Natural killer cell (primary cell): ENCODE data around the gene GHRHR. TPM values are rescaled to one million over a fixed set of nuclear protein-coding genes. Genes with fewer than 3 reads are reported as not detected.

Experiments
- ATAC-seq, 3 donors: fragments of 150-1000 bp in 2 of 3; fragments of 200-7000 bp in 1 of 3; cut with Tn5 transposase; 1 replicate in 1 of 3; 2 replicates in 2 of 3; pipeline ENCODE4 v1.10.0; 2021; ENCODE audit warnings: mild to moderate bottlenecking in 2 of 3, moderate library complexity in 2 of 3
- DNase-seq, 2 donors: peaks; one replicate each; pipeline versions ENCODE4 v3.0.0 to v3.0.0-alpha.2; 2013 to 2021; ENCODE audit warnings: mixed read lengths in 1 of 2
- H3K27ac ChIP-seq: one replicate; pipeline ENCODE4 v1.5.1; 2013; ENCODE audit warnings: mild to moderate bottlenecking, low read length
- H3K27me3 ChIP-seq: one replicate; pipeline ENCODE4 v1.6.1; 2013; ENCODE audit warnings: low read length; ENCODE audit not compliant: control insufficient read depth, insufficient read depth
- H3K36me3 ChIP-seq: one replicate; pipeline ENCODE4 v1.6.1; 2013; ENCODE audit warnings: low read length; ENCODE audit not compliant: control insufficient read depth, insufficient read depth
- H3K4me1 ChIP-seq: one replicate; pipeline ENCODE4 v1.6.1; 2013; ENCODE audit warnings: low read length; ENCODE audit not compliant: control insufficient read depth, insufficient read depth
- H3K4me3 ChIP-seq: one replicate; pipeline ENCODE4 v1.5.1; 2013; ENCODE audit warnings: low read length
- H3K9me3 ChIP-seq: one replicate; pipeline ENCODE4 v1.6.1; 2013; ENCODE audit warnings: low read length; ENCODE audit not compliant: control insufficient read depth, insufficient read depth
- H3K27ac Mint-ChIP-seq, 2 donors: one replicate each; pipeline ENCODE4 v1.8.0; 2022; ENCODE audit warnings: mild to moderate bottlenecking in 2 of 2, mixed read lengths in 2 of 2, moderate library complexity in 1 of 2
- H3K27me3 Mint-ChIP-seq, 2 donors: one replicate each; pipeline ENCODE4 v1.8.0; 2022; ENCODE audit warnings: low read depth in 2 of 2, mixed read lengths in 2 of 2
- H3K36me3 Mint-ChIP-seq: one replicate; pipeline ENCODE4 v1.8.0; 2022; ENCODE audit warnings: mixed read lengths
- H3K4me1 Mint-ChIP-seq, 2 donors: one replicate each; pipeline ENCODE4 v1.8.0; 2022; ENCODE audit warnings: mixed read lengths in 2 of 2
- H3K4me3 Mint-ChIP-seq: one replicate; pipeline ENCODE4 v1.8.0; 2022; ENCODE audit warnings: mild to moderate bottlenecking, moderate library complexity, mixed read lengths
- H3K9me3 Mint-ChIP-seq, 2 donors: one replicate each; pipeline ENCODE4 v1.8.0; 2022; ENCODE audit warnings: mixed read lengths in 2 of 2
- WGBS: methylation state at CpG from one replicate; pipeline ENCODE4 v1.1.7; 2013; ENCODE audit warnings: missing lambda C conversion rate; ENCODE audit not compliant: insufficient coverage; 5-methylcytosine and 5-hydroxymethylcytosine counted together
- intact Hi-C: fragments of 100-400 bp; cut with micrococcal nuclease; formaldehyde crosslinking; loops from one replicate; pipeline ENCODE4 v1.14.2; 2022
- total RNA-seq, 4 donors: library from RNA; stranded (reverse); fragments of 120-200 nt in 1 of 4; gene quantifications; one replicate each; pipeline versions ENCODE4 v1.2.3 to v1.2.4, GENCODE V29; 2013 to 2022
- TF ChIP-seq, protein P1 (sequence below): fragments of 200-600 bp; IDR thresholded peaks from one replicate; pipeline ENCODE4 v1.8.0; 2022; ENCODE audit warnings: antibody characterized with exemption

Gene GHRHR
- total RNA-seq, 3 donors from 2014 or later (not counting 1 experiment from before 2014, with no cell fraction given) = not detected

DNA sequence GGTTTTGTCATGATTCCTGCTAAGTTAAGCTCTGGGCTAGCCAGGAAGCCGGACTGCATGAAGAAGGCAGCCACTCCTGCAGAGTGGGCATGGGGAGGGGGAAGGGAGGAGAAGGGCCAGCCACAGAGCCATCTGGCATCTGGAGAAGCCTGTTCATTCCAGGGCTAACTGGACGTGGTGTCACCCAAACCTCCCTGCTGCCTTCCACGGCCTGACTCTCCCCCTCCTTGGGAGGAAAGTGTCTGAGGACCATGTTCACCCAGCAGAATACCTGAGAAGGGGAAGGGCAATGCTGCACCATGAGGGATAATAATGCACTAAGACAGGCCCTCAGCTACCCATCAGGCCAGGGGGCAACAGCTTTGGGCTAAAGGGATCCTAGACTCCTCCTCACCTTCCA lies 36.7 kb upstream of the GHRHR start:
- no peak for ATAC-seq

DNA sequence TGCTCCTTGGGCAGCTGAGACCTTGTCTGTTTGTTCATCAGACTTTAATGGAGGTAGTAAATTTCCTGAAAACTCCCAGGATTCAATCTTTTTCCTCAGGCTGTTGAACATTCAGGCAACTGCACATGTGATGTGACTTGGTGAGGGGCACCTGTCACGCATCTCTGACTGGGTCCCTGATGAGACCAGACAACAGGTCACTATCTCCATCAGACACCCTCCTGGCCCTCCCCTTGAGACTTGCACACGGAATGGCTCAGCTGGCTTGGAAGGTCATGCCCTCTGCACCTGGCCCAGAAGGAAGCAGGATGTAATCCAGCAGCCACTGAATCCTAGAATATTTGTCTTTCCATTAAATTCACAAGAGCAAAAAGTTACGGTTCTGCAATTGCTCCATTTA lies 36.2 kb upstream of the GHRHR start:
- 81% methylated on average over 3 of the region's 3 CpGs for WGBS
- Histone ChIP-seq H3K27me3 (no peaks in the 10 kb centered on the region), H3K9me3 (no peaks in the 10 kb centered on the region), H3K4me1 (no peaks in the 10 kb centered on the region), H3K36me3 (no peaks in the 10 kb centered on the region), H3K4me3 (no peak overlapping the region), H3K27ac (no peak overlapping the region)
- intact Hi-C loops = no loop called here
- ATAC-seq = no peak
- no peaks in the 10 kb centered on the region for H3K9me3 Mint-ChIP-seq
- no peak overlapping the region for H3K4me3 Mint-ChIP-seq
- no peaks in the 10 kb centered on the region for H3K36me3 Mint-ChIP-seq
- no peaks in the 10 kb centered on the region for H3K4me1 Mint-ChIP-seq
- TF ChIP-seq, protein P1, sequence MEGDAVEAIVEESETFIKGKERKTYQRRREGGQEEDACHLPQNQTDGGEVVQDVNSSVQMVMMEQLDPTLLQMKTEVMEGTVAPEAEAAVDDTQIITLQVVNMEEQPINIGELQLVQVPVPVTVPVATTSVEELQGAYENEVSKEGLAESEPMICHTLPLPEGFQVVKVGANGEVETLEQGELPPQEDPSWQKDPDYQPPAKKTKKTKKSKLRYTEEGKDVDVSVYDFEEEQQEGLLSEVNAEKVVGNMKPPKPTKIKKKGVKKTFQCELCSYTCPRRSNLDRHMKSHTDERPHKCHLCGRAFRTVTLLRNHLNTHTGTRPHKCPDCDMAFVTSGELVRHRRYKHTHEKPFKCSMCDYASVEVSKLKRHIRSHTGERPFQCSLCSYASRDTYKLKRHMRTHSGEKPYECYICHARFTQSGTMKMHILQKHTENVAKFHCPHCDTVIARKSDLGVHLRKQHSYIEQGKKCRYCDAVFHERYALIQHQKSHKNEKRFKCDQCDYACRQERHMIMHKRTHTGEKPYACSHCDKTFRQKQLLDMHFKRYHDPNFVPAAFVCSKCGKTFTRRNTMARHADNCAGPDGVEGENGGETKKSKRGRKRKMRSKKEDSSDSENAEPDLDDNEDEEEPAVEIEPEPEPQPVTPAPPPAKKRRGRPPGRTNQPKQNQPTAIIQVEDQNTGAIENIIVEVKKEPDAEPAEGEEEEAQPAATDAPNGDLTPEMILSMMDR = no peak
- no peaks in the 10 kb centered on the region for H3K27me3 Mint-ChIP-seq
- no peak for DNase-seq
- H3K27ac Mint-ChIP-seq = no peak overlapping the region

More for the DNA sequence above, 36.7 kb upstream of the GHRHR start:
- 89% methylated on average over 3 of the region's 3 CpGs for WGBS
- Mint-ChIP-seq H3K36me3 (no peaks in the 10 kb centered on the region), H3K9me3 (no peaks in the 10 kb centered on the region), H3K27ac (no peak overlapping the region), H3K4me1 (no peaks in the 10 kb centered on the region), H3K27me3 (no peaks in the 10 kb centered on the region), H3K4me3 (no peak overlapping the region)
- no peaks in the 10 kb centered on the region for H3K4me1 ChIP-seq
- TF ChIP-seq, protein P1 = no peak
- no peaks in the 10 kb centered on the region for H3K27me3 ChIP-seq
- H3K36me3 ChIP-seq = no peaks in the 10 kb centered on the region
- intact Hi-C loops = no loop called here
- H3K4me3 ChIP-seq = no peak overlapping the region
- H3K27ac ChIP-seq = no peak overlapping the region
- no peaks in the 10 kb centered on the region for H3K9me3 ChIP-seq
- no peak for DNase-seq

DNA sequence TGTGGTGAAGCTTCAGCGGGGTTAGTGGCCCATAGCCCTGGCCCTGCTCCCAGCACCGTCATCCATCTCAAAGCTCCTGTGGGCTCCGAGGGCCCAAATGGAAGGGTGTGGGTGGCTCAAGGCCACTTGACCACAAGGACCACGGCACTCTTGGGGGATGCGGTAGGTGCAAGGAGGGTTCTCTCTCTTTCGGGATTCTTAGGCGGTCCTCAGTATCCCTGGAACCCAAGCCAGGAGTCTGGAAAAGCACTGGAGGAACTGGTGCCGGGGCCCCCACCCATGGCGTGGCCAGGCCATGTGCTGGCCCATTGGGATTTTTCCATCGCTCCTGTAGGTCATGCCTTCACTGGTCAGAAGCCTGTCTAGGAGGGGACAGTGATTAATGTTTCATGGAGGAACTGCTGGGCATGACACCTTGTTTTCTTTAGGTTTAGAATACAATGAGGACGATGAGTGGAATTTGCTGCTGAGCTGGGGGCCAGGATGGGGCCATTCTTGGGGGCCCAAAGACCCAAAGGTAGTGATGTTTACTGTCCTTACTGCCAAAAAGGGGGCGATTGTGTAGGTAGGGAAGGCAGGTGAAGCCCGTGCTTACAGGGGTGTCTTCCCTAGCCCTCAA lies 35.4 kb upstream of the GHRHR start:
- H3K27ac ChIP-seq = no peak overlapping the region
- Mint-ChIP-seq H3K27ac (no peak overlapping the region), H3K4me1 (no peaks in the 10 kb centered on the region), H3K4me3 (no peak overlapping the region), H3K27me3 (no peaks in the 10 kb centered on the region), H3K9me3 (no peaks in the 10 kb centered on the region), H3K36me3 (no peaks in the 10 kb centered on the region)
- no peak for ATAC-seq
- no peaks in the 10 kb centered on the region for H3K4me1 ChIP-seq
- no peak for DNase-seq
- intact Hi-C loops = no loop called here
- H3K9me3 ChIP-seq = no peaks in the 10 kb centered on the region
- no peak overlapping the region for H3K4me3 ChIP-seq
- TF ChIP-seq, protein P1 = no peak
- WGBS = 93% methylated on average over 13 of the region's 13 CpGs
- H3K36me3 ChIP-seq = no peaks in the 10 kb centered on the region
- no peaks in the 10 kb centered on the region for H3K27me3 ChIP-seq

GRCh38 chr7:30929686-30930085 lies 34.1 kb upstream of the GHRHR start:
- Histone ChIP-seq H3K36me3 (no peaks in the 10 kb centered on the region), H3K9me3 (no peaks in the 10 kb centered on the region), H3K4me1 (no peaks in the 10 kb centered on the region), H3K27ac (no peak overlapping the region), H3K4me3 (no peak overlapping the region), H3K27me3 (no peaks in the 10 kb centered on the region)
- intact Hi-C loops = no loop called here
- H3K9me3 Mint-ChIP-seq = no peaks in the 10 kb centered on the region
- no peak overlapping the region for H3K27ac Mint-ChIP-seq
- H3K27me3 Mint-ChIP-seq = no peaks in the 10 kb centered on the region
- no peak for DNase-seq
- no peaks in the 10 kb centered on the region for H3K36me3 Mint-ChIP-seq
- no peak overlapping the region for H3K4me3 Mint-ChIP-seq
- TF ChIP-seq, protein P1 = no peak
- ATAC-seq = no peak
- WGBS = 96% methylated on average over 3 of the region's 4 CpGs
- H3K4me1 Mint-ChIP-seq = no peaks in the 10 kb centered on the region
